T-helper 1 cell treated with Interleukin-12 subunit alpha and Interleukin-12 subunit beta and Interleukin-4 antibody, amounts not matched to agents 30 ng/mL and 1 ng/mL, for 36 hours (primary cell): ENCODE results near the gene CRTC1. TPM values are rescaled to one million over a fixed set of nuclear protein-coding genes. Genes with fewer than 3 reads are reported as not detected.

Experiments used
- intact Hi-C: fragments of 100-400 bp; cut with micrococcal nuclease; formaldehyde crosslinking; loops from one replicate; pipeline ENCODE4 v1.15.1; 2024
- total RNA-seq: library from RNA; stranded (reverse); gene quantifications from 2 replicates; pipeline ENCODE4 v1.2.3, GENCODE V29; 2022

CRTC1 gene
- total RNA-seq, 1 donor from 2014 or later = 9.2 TPM

GRCh38 chr19:18742838-18743783 lies 59.6 kb downstream of the CRTC1 start:
- intact Hi-C loops = no loop called here

DNA sequence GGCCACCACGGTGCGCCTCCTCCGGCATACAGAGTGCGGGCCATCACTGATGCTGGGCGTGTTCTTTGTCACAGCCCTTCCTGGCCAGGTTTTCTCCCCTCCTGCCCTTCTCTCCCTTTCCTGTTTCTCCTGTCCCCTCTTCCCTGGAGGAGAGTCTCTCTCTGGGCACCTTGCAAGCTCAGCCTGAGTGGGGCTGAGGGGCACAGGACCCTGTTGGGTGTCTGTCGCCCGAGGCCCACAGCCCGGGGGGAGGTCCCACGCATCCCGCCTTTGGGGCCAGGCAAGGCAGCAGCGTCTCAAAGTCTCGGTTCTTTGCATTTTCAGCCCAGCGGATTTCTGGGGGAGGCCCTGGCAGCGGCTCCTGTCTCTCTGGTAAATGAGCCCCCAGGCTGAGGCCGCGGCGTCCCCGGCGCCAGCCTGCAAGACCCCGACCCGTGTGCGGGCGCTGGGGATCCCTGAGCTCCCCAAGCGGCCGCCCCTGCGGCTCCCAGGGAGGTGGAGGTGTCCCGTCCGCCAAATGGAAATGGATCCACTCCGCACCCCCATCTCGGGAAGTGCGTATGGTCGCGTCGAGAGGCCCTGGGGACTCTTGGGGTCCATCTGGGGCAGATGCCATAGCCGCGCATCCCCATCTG lies 60.4 kb downstream of the CRTC1 start:
- intact Hi-C loops = no loop called here

GRCh38 chr19:18745012-18745735 lies 61.7 kb downstream of the CRTC1 start:
- intact Hi-C loops = no loop called here

DNA sequence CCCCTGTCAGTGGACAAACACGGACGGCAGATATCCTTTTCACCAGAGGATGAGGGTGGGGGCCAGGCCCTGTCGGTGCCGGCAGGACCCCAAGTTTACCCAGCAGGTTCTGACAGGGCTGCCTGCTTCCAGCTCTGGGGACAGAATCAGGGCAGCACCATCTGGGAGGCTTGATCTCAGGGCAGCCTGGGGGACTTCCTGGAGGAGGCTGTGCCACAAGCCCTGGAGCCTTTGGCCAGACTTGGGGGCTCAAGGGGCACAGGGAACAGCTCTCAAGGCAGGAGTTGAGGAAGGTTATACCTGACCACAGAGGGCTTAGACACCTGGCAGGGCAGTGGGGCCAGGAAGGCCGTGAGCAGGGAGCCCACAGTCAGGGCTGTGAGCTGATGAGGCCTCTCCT lies 62.5 kb downstream of the CRTC1 start:
- intact Hi-C loops = no loop called here

DNA sequence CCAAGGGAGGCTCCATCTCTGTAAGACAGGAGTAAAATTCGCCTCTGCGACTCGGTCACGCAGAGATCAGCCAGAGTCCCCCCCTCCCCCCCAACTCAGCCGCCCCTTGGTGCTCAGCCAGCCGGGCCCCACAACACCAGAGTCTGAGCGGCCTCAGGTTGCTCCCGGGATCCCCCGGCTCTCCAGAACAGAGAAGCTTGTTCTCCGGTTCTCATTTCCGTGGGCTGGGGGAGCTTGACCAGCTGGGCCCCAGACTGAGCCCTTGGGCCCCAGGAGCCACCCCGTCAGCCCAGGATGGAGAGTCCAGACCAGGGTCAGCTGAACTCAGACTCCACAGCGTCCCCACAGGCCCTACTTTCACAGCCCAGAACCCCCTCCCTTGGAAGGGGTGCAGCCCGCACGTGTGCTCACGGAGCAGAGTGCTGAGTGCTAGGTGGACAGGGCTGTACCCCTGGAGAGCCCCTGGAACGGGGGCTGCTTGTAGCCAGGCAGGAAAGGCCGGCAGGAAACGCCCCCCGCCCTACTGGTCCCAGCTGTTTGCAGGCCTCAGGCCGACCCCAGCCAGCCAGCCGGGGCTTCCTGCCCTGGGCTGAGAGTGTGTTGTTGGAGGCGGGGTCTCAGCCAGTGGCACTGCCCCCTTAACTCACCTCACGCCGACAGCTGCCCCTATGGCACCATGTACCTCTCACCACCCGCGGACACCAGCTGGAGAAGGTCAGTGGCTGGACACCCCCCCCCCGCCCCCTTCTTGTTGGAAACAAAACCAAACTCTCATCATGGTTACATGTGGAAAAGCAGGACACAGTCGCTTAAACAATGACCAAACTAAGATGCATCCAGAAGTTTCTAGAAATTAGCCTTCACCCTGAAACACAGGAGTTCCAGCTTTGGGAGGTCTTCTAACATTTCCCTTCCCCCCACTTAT lies 63.2 kb downstream of the CRTC1 start:
- intact Hi-C loops = no loop called here

GRCh38 chr19:18749362-18750231 lies 66.1 kb downstream of the CRTC1 start:
- intact Hi-C loops = no loop called here

DNA sequence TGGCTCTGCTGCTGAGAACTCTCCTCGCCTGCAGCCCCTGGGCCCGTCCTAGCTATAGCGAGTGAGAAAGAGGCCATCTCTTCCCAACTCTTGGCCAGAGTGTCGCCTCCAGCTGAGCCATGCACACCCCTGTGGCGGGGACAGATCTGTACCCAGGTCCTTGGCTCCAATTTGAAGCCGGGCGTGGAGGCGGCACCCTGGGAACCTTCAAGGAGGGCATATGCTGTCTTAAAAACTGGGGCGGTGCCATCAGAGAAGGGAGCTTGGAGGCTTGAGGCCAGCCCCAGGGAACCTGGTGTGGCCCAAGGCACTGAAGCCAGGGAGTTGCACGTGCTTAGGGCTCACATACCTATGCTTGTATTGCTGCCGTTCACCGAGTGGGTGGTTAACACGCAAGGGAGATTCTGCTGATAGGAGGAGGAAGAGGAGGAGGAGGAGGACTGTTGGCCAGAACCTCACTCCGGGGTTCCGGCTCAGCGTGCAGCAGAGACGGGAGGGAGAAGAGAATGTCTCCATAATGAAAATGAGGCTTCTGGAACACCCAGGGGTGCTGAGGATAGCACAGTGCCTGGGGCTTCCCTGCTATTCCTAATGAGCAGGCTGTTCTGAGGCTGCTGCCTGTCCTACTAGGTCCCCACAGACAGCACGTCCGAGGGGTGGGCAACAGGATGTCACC lies 67.0 kb downstream of the CRTC1 start:
- intact Hi-C loops = no loop called here

DNA sequence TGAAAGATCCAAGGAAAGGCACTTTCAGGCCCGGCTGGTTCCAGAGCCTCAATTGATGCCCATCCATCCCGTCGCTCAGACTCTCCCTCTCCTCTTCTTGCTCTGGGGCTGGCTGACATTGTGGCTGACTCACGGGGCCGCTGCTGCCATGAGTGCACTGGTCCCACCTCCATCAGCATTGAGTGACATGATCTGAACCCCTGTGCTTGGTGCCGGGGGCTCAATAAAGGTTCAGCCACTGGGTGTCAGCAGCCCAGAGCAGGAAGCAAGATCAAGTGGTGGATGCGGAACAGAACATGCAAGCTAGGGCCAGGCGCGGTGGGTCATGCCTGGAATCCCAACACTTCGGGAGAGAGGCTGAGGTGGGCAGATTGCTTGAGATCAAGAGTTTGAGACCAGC lies 68.1 kb downstream of the CRTC1 start:
- intact Hi-C loops = no loop called here

DNA sequence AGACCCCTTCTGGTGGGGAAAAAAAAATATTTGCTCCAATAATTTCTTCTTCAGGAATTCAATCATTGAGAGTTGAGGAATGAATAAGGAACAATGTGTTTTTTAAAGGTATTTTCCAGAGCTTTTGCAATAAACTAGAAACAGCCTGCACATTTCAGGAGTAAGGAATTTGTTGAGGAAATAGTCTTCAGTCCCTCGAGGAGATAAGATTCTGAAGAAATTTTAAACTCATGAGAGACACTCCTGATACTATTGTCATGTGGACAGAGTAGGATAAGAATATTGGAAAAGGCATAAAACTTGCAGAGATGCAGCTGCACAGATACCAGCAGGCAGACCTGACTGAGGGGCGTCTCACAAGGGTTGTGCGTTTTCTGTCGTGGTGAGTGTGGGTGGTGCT lies 71.0 kb downstream of the CRTC1 start:
- intact Hi-C loops = no loop called here

DNA sequence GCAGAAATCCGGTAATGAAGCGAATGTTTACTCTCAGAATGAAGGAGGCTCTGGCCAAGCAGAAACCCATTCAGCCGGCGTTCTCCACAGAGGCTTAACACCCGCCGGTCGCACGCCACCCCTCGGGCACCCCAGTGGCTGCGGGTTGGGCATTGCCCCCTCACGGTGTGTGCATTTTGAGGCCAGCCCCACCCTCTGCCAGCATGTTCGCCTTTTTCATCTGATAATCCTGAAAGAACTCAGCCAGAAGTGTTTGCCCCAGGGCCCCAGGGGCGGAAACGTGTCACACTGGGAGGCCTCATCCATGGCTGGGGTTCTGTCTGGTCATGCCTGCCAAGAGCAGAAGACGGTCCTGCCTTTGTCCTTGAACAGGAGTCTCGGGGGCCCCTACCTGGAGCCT lies 73.4 kb downstream of the CRTC1 start:
- intact Hi-C loops = no loop called here

GRCh38 chr19:18759304-18759994 lies 76.0 kb downstream of the CRTC1 start:
- intact Hi-C loops = no loop called here

DNA sequence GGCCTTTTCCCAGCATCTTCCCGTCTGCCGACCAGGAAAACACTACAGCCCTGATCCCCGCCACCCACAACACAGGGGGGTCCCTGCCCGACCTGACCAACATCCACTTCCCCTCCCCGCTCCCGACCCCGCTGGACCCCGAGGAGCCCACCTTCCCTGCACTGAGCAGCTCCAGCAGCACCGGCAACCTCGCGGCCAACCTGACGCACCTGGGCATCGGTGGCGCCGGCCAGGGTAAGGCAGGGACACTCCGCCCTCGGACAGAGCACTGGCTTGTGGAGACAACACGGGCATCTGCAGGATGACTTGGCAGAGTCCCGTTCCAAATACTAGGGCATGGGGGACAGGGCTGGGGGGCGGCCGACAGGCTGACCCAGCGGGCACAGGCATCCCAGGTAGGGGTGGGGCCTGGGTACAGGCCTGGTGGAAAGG lies 76.5 kb downstream of the CRTC1 start:
- intact Hi-C loops = no loop called here

DNA sequence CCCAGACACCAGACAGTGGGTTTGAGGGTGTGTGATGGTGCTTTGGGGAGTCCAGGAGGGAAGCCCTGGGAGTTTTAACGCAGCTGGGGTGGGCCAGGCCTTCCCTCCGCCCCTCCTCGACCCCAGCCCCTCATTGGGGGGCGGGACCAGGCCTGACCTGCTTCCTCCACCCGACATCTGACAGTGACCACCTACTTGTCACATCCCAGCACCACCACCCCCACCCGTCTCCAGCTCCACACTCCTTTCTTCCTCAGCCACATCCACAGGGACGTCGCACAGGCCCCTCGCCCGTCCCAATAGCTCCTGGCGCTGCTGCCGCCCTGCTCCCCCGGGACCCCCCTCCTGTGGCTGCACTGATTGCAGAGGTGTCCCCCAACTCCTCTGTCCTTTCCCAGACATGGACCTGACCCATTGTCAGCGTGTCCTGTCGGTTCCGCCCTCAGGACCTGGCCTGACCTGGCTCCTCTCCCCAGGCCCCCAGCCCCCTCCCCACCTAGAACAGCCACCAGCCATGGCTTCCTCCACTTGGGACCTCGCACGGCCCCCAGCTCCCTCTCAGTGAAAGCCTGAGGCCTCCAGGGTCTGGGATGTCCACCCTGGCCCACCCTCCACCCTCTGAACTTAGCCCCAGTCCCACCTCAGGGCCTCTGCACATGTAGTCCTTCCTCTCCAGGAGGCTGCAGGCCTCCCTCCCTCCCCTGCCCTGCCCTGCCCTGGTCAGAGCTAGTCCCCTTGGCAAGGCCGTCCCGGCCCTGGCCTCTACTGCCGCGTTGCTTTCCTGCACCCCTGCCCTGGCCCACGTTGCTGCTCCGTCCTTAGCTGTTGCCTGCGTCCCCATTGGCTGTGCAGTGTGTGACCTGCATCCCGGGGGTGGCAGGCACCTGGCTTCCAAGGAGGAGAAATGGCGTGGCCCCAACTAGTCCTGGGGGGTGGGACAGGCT lies 77.2 kb downstream of the CRTC1 start:
- intact Hi-C loops = no loop called here

- intact Hi-C loops = no loop called here
Measured at GRCh38 chr19:18761531-18762110, 78.1 kb downstream of the CRTC1 start.

DNA sequence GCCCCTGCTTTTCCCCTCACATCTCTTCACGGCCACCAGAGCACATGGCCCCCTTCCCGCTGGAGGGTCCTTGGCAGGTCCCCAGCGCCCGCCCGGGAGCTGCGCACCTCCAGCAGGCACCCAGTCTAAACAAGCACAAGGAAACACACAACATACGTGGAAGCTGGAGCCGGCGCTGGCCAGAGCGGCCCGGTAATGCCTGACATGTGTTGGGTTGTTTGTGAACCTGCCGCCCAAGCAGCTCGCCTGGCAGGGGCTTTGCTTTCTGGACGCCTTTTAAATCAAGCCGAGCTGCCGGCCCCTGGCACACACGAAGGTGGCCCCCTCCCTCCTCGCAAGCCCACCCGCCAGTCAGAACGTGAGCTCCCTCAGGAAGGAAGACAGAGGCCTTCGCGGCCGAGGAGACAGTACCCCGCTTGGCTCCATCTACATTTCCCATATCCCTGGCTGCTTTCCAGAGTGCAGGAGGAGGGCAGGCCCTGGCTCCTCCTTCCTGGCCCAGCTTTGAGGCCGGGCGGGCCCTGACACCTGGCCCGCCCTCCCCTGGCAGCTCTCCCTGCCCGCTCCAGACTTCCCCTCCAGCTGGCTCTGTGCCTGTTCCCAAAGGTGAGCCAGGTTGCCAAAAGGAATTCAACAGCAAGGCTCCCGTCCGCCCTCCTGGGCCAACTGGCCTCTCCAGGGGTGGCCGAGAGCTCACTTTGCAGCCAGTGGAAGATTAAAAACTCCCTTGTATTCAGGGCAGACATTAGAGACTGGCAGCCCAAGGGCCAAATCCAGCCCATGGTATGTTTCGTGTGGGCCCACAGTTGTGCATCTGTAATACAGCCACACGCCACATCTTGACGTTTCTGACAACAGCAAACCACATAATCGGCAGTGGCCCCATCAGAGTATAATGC lies 78.9 kb downstream of the CRTC1 start:
- intact Hi-C loops = no loop called here
